K562 (cell line): Measurements from ENCODE around the gene SUMO3. TPM values are rescaled to one million over a fixed set of nuclear protein-coding genes. Genes with fewer than 3 reads are reported as not detected.
A peak's percentile ranks its signal among the peaks of the same experiment; 100 is the strongest.

Experiments used
- ATAC-seq: fragments of 200-7000 bp; cut with Tn5 transposase; 3 replicates; pipeline ENCODE4 v1.9.1; 2020; ENCODE audit warnings: moderate library complexity
- BruUV-seq: library from RNA; stranded (reverse); fragments of 400-500 nt; replicated peaks from 2 replicates; lab custom pipeline; 2021; lab: Mats Ljungman, UMichigan
- CTCF ChIA-PET: fragments of 300-600 bp; formaldehyde crosslinking; extraction: SDS; loops from one replicate; lab custom pipeline; 2021; ENCODE audit warnings: low intra/inter-chr PET ratio; lab: Yijun Ruan, JAX
- POLR2A ChIA-PET: fragments of 300-600, 350-650 bp; sonication (Branson Sonifier 250); formaldehyde crosslinking; extraction: SDS; loops from one replicate; lab custom pipeline; 2021; ENCODE audit warnings: antibody characterized with exemption, inconsistent platforms; lab: Yijun Ruan, JAX
- DNase-seq, 4 experiments: peaks; one replicate each; pipeline versions ENCODE4 v3.0.0 to v3.0.0-alpha.2; 2011 to 2018; ENCODE audit warnings: low spot score in 3 of 4, mixed read lengths in 3 of 4; ENCODE audit errors: extremely low read depth in 1 of 4
- FAIRE-seq: peaks from 2 replicates; lab custom pipeline; 2011; peaks lifted over from hg19 to GRCh38; lab: Jason Lieb, UNC
- H2AFZ ChIP-seq: 2 replicates; pipeline ENCODE4 v1.6.0; 2011; ENCODE audit warnings: low read depth, low read length, control low read depth, inconsistent platforms
- H3K27ac ChIP-seq: fragments of 200-600 bp; 3 replicates; pipeline ENCODE4 v1.8.0; 2011; ENCODE audit warnings: low read depth, mild to moderate bottlenecking, control low read depth, inconsistent platforms, low read length, moderate library complexity, mixed read lengths; ENCODE audit errors: extremely low read depth
- H3K27me3 ChIP-seq, 2 experiments: fragments of 300-600 bp in 1 of 2; 2 replicates in 1 of 2; 3 replicates in 1 of 2; pipeline versions ENCODE4 v1.6.0 to v1.8.0; 2011; ENCODE audit warnings: inconsistent platforms in 2 of 2, low read length in 2 of 2, mild to moderate bottlenecking in 1 of 2, mixed read lengths in 1 of 2, moderate library complexity in 1 of 2; ENCODE audit not compliant: control insufficient read depth in 2 of 2, insufficient read depth in 2 of 2
- H3K36me3 ChIP-seq: fragments of 300-600 bp; 3 replicates; pipeline ENCODE4 v1.8.0; 2011; ENCODE audit warnings: mild to moderate bottlenecking, low read length, inconsistent platforms; ENCODE audit not compliant: control insufficient read depth, insufficient read depth
- H3K4me1 ChIP-seq, 2 experiments: fragments of 200-600 bp in 1 of 2; replicated peaks in 1 of 2; 2 replicates in 1 of 2; 3 replicates in 1 of 2; pipeline versions ENCODE4 v1.5.1 to v1.8.0; 2011; ENCODE audit warnings: inconsistent platforms in 2 of 2, low read length in 2 of 2, mild to moderate bottlenecking in 1 of 2, mixed read lengths in 1 of 2, moderate library complexity in 1 of 2; ENCODE audit not compliant: control insufficient read depth in 2 of 2, insufficient read depth in 2 of 2
- H3K4me2 ChIP-seq: 2 replicates; pipeline ENCODE4 v1.6.1; 2011; ENCODE audit warnings: low read length, control low read depth, inconsistent platforms, mixed read lengths; ENCODE audit not compliant: insufficient read depth
- H3K4me3 ChIP-seq: fragments of 200-600 bp; sonication (generic), shearing (Covaris generic); 2 replicates; pipeline ENCODE4 v1.5.1; 2016; ENCODE audit warnings: control low read depth, inconsistent platforms
- H3K79me2 ChIP-seq: fragments of 200-600 bp; 3 replicates; pipeline ENCODE4 v1.8.0; 2011; ENCODE audit warnings: low read length, inconsistent platforms; ENCODE audit not compliant: control insufficient read depth, insufficient read depth
- H3K9ac ChIP-seq, 2 experiments: 2 replicates each; pipeline versions ENCODE4 v1.6.0 to v1.6.1; 2011; ENCODE audit warnings: low read depth in 2 of 2, low read length in 2 of 2, control low read depth in 1 of 2, inconsistent platforms in 1 of 2, mild to moderate bottlenecking in 1 of 2, mixed read lengths in 1 of 2; ENCODE audit not compliant: insufficient read depth in 1 of 2
- H3K9me1 ChIP-seq: one replicate; pipeline ENCODE4 v1.6.0; 2011; ENCODE audit warnings: inconsistent platforms, mild to moderate bottlenecking, low read length, moderate library complexity; ENCODE audit not compliant: control insufficient read depth, insufficient read depth
- H3K9me3 ChIP-seq: replicated peaks from 2 replicates; pipeline ENCODE4 v1.5.1; 2011; ENCODE audit warnings: low read depth, low read length, inconsistent platforms; ENCODE audit not compliant: control insufficient read depth, insufficient read depth
- H4K20me1 ChIP-seq: replicated peaks from 2 replicates; pipeline ENCODE4 v1.6.1; 2011; ENCODE audit warnings: low read length, inconsistent platforms, mixed read lengths; ENCODE audit not compliant: control insufficient read depth, insufficient read depth
- HDAC3 ChIP-seq: fragments of 450-650 bp; IDR thresholded peaks from 2 replicates; pipeline ENCODE4 v1.6.1; 2018; ENCODE audit warnings: borderline replicate concordance, mild to moderate bottlenecking, moderate library complexity; ENCODE audit not compliant: partially characterized antibody
- PHB2 ChIP-seq: fragments of 450-650 bp; IDR thresholded peaks from 2 replicates; pipeline ENCODE4 v1.6.1; 2017; ENCODE audit warnings: low read depth
- POLR2A ChIP-seq: fragments of 450-650 bp; conservative IDR thresholded peaks from 2 replicates; pipeline ENCODE4 v1.6.1; 2016
- TBP ChIP-seq: optimal IDR thresholded peaks from 2 replicates; pipeline ENCODE3; 2011; ENCODE audit warnings: low read depth, low read length, improper control_type of control experiment
- ZNF75A ChIP-seq: fragments of 450-650 bp; formaldehyde crosslinking; IDR thresholded peaks from 2 replicates; pipeline ENCODE4 v1.4.0; 2020; ENCODE audit warnings: mild to moderate bottlenecking
- WGBS: fragments of 100-300 bp; shearing (Covaris generic); methylation state at CpG from one replicate; pipeline ENCODE4 v1.1.6; 2016; ENCODE audit warnings: low coverage, mixed read lengths; ENCODE audit not compliant: insufficient coverage; ENCODE audit errors: missing lambda C conversion rate; 5-methylcytosine and 5-hydroxymethylcytosine counted together
- in situ Hi-C: fragments of 300-500 bp; cut with MboI; formaldehyde crosslinking; loops from 4 replicates; pipeline ENCODE4 v1.15.0; 2018; ENCODE audit warnings: inconsistent platforms, mixed read lengths
- intact Hi-C: fragments of 100-400 bp; cut with micrococcal nuclease; formaldehyde crosslinking; loops from 2 replicates; pipeline ENCODE4 v1.14.2; 2022
- polyA plus RNA-seq, 8 experiments: library from polyadenylated mRNA; depleted of rRNA in 4 of 8; stranded (reverse) in 5 of 8; unstranded in 3 of 8; fragments of >200 nt; fragmentation: Nextera tagmentation in 2 of 8; fragmentation: Illumina TruSeq in 1 of 8; extraction: Ambion mirVana in 2 of 8; extraction: Trizol in 1 of 8; gene quantifications; 2 replicates each; pipeline versions ENCODE4 v1.2.1 to v1.2.3, GENCODE V29; 2011 to 2014; ENCODE audit warnings: inconsistent platforms in 1 of 8, missing spikeins in 1 of 8
- total RNA-seq, 7 experiments: library from RNA; depleted of rRNA in 6 of 7; stranded (reverse); fragments of >200 nt in 6 of 7; fragmentation: Illumina TruSeq in 2 of 7; extraction: Trizol in 2 of 7; gene quantifications; 2 replicates each; pipeline versions ENCODE4 v1.2.1 to v1.2.3, GENCODE V29; 2011 to 2021; ENCODE audit warnings: low replicate concordance in 1 of 7
- TF ChIP-seq, protein P1 (sequence below): fragments of 450-650 bp; IDR thresholded peaks from 2 replicates; pipeline ENCODE4 v1.6.1; 2018; ENCODE audit warnings: mild to moderate bottlenecking, low read depth; ENCODE audit not compliant: partially characterized antibody

SUMO3 gene
- total and polyA plus RNA-seq, 9 of the 15 experiments (the other 6 are each of a cell fraction or from before 2014, with no cell fraction given), result 13.9 to 143 (median 113) TPM

- POLR2A ChIA-PET, result interaction anchor here (1.4 kb wide), 1 partner anchor 76 kb away, joined by 3 read pairs; no protein-coding TSS in a partner anchor
- FAIRE-seq, result no peak
- intact Hi-C loops, result no loop called here
Measured at GRCh38 chr21:44790368-44790767, 27.5 kb downstream of the SUMO3 start.

GRCh38 chr21:44789880-44790279, 28.0 kb downstream of the SUMO3 start:
- no peaks in the 10 kb centered on the region for H3K27me3 ChIP-seq
- no peak overlapping the region for H3K4me3 ChIP-seq
- no peaks in the 10 kb centered on the region for H3K9me1 ChIP-seq
- H3K27ac ChIP-seq, result no peak overlapping the region
- WGBS, result 94% methylated on average over 1 of the region's 1 CpG
- no TSS peak for BruUV-seq
- H3K9ac ChIP-seq, result no peak overlapping the region
- ATAC-seq, result no peak
- H2AFZ ChIP-seq, result no peak overlapping the region
- ChIA-PET POLR2A (interaction anchor here (1.0 to 1.4 kb wide), 2 partner anchors 11 to 77 kb away, joined by 3 read pairs; no protein-coding TSS in a partner anchor), CTCF (no interaction called here)
- in situ Hi-C loops (loop anchor here (5.0 kb wide), 1 partner anchor 273 kb away; no protein-coding TSS in a partner anchor), intact Hi-C loops (no loop called here)
- H3K79me2 ChIP-seq, result peaks cover 94% of the 10 kb centered on the region
- H3K36me3 ChIP-seq, result peaks cover 71% of the 10 kb centered on the region
- H3K9me3 ChIP-seq, result no peaks in the 10 kb centered on the region
- FAIRE-seq, result no peak
- no peak overlapping the region for H3K4me2 ChIP-seq
- DNase-seq, result no peak
- H4K20me1 ChIP-seq, result peaks cover 30% of the 10 kb centered on the region
- H3K4me1 ChIP-seq, result peaks cover 0 to 13% of the 10 kb centered on the region in 2 experiments; a peak in 3 of 5 replicates
- TF ChIP-seq, protein P1, sequence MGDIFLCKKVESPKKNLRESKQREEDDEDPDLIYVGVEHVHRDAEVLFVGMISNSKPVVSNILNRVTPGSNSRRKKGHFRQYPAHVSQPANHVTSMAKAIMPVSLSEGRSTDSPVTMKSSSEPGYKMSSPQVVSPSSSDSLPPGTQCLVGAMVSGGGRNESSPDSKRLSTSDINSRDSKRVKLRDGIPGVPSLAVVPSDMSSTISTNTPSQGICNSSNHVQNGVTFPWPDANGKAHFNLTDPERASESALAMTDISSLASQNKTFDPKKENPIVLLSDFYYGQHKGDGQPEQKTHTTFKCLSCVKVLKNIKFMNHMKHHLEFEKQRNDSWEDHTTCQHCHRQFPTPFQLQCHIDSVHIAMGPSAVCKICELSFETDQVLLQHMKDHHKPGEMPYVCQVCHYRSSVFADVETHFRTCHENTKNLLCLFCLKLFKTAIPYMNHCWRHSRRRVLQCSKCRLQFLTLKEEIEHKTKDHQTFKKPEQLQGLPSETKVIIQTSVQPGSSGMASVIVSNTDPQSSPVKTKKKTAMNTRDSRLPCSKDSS, result no peak
- no peak for TF ChIP-seq HDAC3
- TF ChIP-seq PHB2, result no peak
- no peak for TF ChIP-seq ZNF75A (CRISPR knock-in tag)

More at GRCh38 chr21:44790368-44790767, 27.5 kb downstream of the SUMO3 start:
- Histone ChIP-seq H3K4me3 (no peak overlapping the region), H3K9ac (no peak overlapping the region), H3K9me3 (no peaks in the 10 kb centered on the region), H3K36me3 (peaks cover 67% of the 10 kb centered on the region), H3K79me2 (peaks cover 94% of the 10 kb centered on the region), H3K4me2 (no peak overlapping the region), H3K9me1 (no peaks in the 10 kb centered on the region), H2AFZ (no peak overlapping the region), H3K27ac (no peak overlapping the region), H3K27me3 (no peaks in the 10 kb centered on the region), H3K4me1 (peaks cover 0 to 13% of the 10 kb centered on the region in 2 experiments; a peak in 3 of 5 replicates), H4K20me1 (peaks cover 26% of the 10 kb centered on the region)
- DNase-seq, result no peak
- 88% methylated on average over 3 of the region's 3 CpGs for WGBS
- CTCF ChIA-PET, result no interaction called here
- in situ Hi-C loops, result loop anchor here (5.0 kb wide), 1 partner anchor 273 kb away; no protein-coding TSS in a partner anchor
- ATAC-seq, result no peak
- TF ChIP-seq POLR2A, result 0 out of 2 replicates have a peak, but pooled peaks have one; percentile 14
- no peak for TF ChIP-seq TBP
- TF ChIP-seq, all 486 proteins: peak for 1
- no TSS peak for BruUV-seq
